Gastroesophageal sphincter (tissue), 3 donors: ENCODE results near the gene FRMD3.

Experiments used
- POLR2A ChIP-seq, 2 donors: fragments of 450-650 bp; IDR thresholded peaks; one replicate each; pipeline ENCODE4 v1.6.1; 2017; ENCODE audit warnings: antibody characterized with exemption in 2 of 2, mild to moderate bottlenecking in 2 of 2, moderate library complexity in 1 of 2
- TF ChIP-seq, protein P1 (sequence below), 4 experiments: fragments of 200-600 bp in 2 of 4; fragments of 450-650 bp in 2 of 4; sonication (generic) in 1 of 4; IDR thresholded peaks; one replicate each; pipeline ENCODE4 v1.5.1; 2017 to 2019; ENCODE audit warnings: antibody characterized with exemption in 4 of 4, mild to moderate bottlenecking in 2 of 4, moderate library complexity in 2 of 4

GRCh38 chr9:83423815-83424707 lies 114.1 kb downstream of the FRMD3 start:
- TF ChIP-seq, protein P1, sequence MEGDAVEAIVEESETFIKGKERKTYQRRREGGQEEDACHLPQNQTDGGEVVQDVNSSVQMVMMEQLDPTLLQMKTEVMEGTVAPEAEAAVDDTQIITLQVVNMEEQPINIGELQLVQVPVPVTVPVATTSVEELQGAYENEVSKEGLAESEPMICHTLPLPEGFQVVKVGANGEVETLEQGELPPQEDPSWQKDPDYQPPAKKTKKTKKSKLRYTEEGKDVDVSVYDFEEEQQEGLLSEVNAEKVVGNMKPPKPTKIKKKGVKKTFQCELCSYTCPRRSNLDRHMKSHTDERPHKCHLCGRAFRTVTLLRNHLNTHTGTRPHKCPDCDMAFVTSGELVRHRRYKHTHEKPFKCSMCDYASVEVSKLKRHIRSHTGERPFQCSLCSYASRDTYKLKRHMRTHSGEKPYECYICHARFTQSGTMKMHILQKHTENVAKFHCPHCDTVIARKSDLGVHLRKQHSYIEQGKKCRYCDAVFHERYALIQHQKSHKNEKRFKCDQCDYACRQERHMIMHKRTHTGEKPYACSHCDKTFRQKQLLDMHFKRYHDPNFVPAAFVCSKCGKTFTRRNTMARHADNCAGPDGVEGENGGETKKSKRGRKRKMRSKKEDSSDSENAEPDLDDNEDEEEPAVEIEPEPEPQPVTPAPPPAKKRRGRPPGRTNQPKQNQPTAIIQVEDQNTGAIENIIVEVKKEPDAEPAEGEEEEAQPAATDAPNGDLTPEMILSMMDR (IDR thresholded peaks at IDR 0.05), result no peak
- TF ChIP-seq POLR2A (IDR thresholded peaks at IDR 0.05), result no peak
